Fibroblast of lung (primary cell): ENCODE results near the gene AR. TPM values are rescaled to one million over a fixed set of nuclear protein-coding genes. Genes with fewer than 3 reads are reported as not detected.
"Not testable (repeated sequence)": the region's sequence is repeated elsewhere in the genome, so short reads cannot be mapped to it uniquely, and the experiment has no call there.

ENCODE experiments used
- DNase-seq, 2 donors: peaks; one replicate each; pipeline versions ENCODE4 v3.0.0 to v3.0.0-alpha.2; 2010; ENCODE audit warnings: low read depth in 2 of 2
- H2AFZ ChIP-seq: 2 replicates; pipeline ENCODE4 v1.5.1; 2012; ENCODE audit warnings: low read length, control low read depth, inconsistent platforms
- H3K27ac ChIP-seq: 2 replicates; pipeline ENCODE4 v1.5.1; 2011; ENCODE audit warnings: low read length, control low read depth; ENCODE audit not compliant: insufficient read depth
- H3K27me3 ChIP-seq: 2 replicates; pipeline ENCODE4 v1.5.1; 2011; ENCODE audit warnings: mild to moderate bottlenecking, low read length; ENCODE audit not compliant: control insufficient read depth, insufficient read depth
- H3K36me3 ChIP-seq: 2 replicates; pipeline ENCODE4 v1.5.1; 2011; ENCODE audit warnings: low read length; ENCODE audit not compliant: control insufficient read depth, insufficient read depth
- H3K4me1 ChIP-seq: 2 replicates; pipeline ENCODE4 v1.5.1; 2011; ENCODE audit warnings: low read length; ENCODE audit not compliant: control insufficient read depth, insufficient read depth; ENCODE audit errors: extremely low read depth
- H3K4me2 ChIP-seq: 2 replicates; pipeline ENCODE4 v1.5.1; 2011; ENCODE audit warnings: low read length, control low read depth; ENCODE audit not compliant: insufficient read depth; ENCODE audit errors: extremely low read depth
- H3K4me3 ChIP-seq, 4 experiments: fragments of 200-600 bp in 1 of 4; sonication (generic) in 1 of 4; replicated peaks in 1 of 4; 2 replicates each; pipeline ENCODE4 v1.5.1; 2011 to 2016; ENCODE audit warnings: low read length in 4 of 4, low read depth in 3 of 4, mild to moderate bottlenecking in 3 of 4, control low read depth in 2 of 4, inconsistent platforms in 1 of 4, mixed read lengths in 1 of 4; ENCODE audit not compliant: insufficient read depth in 1 of 4; ENCODE audit errors: control extremely low read depth in 1 of 4
- H3K79me2 ChIP-seq: 2 replicates; pipeline ENCODE4 v1.5.1; 2012; ENCODE audit warnings: mild to moderate bottlenecking, low read length, inconsistent platforms; ENCODE audit not compliant: control insufficient read depth, insufficient read depth
- H3K9ac ChIP-seq: 2 replicates; pipeline ENCODE4 v1.5.1; 2011; ENCODE audit warnings: mild to moderate bottlenecking, low read length, control low read depth; ENCODE audit not compliant: insufficient read depth
- H3K9me3 ChIP-seq: 2 replicates; pipeline ENCODE4 v1.5.1; 2012; ENCODE audit warnings: low read depth, low read length; ENCODE audit not compliant: control insufficient read depth, insufficient read depth
- H4K20me1 ChIP-seq: 2 replicates; pipeline ENCODE4 v1.5.1; 2011; ENCODE audit warnings: low read length; ENCODE audit not compliant: control insufficient read depth, insufficient read depth; ENCODE audit errors: extremely low read depth
- EZH2 ChIP-seq: IDR thresholded peaks from 2 replicates; pipeline ENCODE4 v1.5.1; 2012; ENCODE audit warnings: low read length, control low read depth, mild to moderate bottlenecking; ENCODE audit errors: missing control alignments
- polyA plus RNA-seq, 2 donors: library from polyadenylated mRNA; depleted of rRNA in 1 of 2; stranded (reverse) in 1 of 2; unstranded in 1 of 2; fragments of >200 nt; gene quantifications; 2 replicates each; pipeline ENCODE4 v1.2.1, GENCODE V29; 2011 to 2012; ENCODE audit warnings: missing spikeins in 1 of 2
- total RNA-seq: library from RNA; depleted of rRNA; stranded (reverse); fragments of >200 nt; gene quantifications from 2 replicates; pipeline ENCODE4 v1.2.1, GENCODE V29; 2014
- TF ChIP-seq, protein P1 (sequence below), 2 donors: IDR thresholded peaks in 1 of 2; conservative IDR thresholded peaks in 1 of 2; 1 replicate in 1 of 2; 2 replicates in 1 of 2; pipeline ENCODE4 v1.5.1; 2011 to 2012; ENCODE audit warnings: low read length in 2 of 2, control low read depth in 1 of 2, inconsistent platforms in 1 of 2, low read depth in 1 of 2, mild to moderate bottlenecking in 1 of 2

The AR gene
- total and polyA plus RNA-seq, 2 donors (not counting 1 experiment from before 2014, with no cell fraction given): 10.8 to 15.0 TPM

GRCh38 chrX:67624325-67624724, 80.5 kb downstream of the AR start:
- no peaks in the 10 kb centered on the region for H3K27me3 ChIP-seq
- no peak overlapping the region for H3K27ac ChIP-seq
- H3K36me3 ChIP-seq: no peaks in the 10 kb centered on the region
- no peak overlapping the region for H3K4me2 ChIP-seq
- H3K79me2 ChIP-seq: no peaks in the 10 kb centered on the region
- no peak for DNase-seq
- H3K9ac ChIP-seq: no peak overlapping the region
- no peaks in the 10 kb centered on the region for H3K9me3 ChIP-seq
- no peaks in the 10 kb centered on the region for H4K20me1 ChIP-seq
- H2AFZ ChIP-seq: no peak overlapping the region
- H3K4me3 ChIP-seq: no peak overlapping the region
- no peaks in the 10 kb centered on the region for H3K4me1 ChIP-seq
- TF ChIP-seq EZH2: no peak
- TF ChIP-seq, protein P1, sequence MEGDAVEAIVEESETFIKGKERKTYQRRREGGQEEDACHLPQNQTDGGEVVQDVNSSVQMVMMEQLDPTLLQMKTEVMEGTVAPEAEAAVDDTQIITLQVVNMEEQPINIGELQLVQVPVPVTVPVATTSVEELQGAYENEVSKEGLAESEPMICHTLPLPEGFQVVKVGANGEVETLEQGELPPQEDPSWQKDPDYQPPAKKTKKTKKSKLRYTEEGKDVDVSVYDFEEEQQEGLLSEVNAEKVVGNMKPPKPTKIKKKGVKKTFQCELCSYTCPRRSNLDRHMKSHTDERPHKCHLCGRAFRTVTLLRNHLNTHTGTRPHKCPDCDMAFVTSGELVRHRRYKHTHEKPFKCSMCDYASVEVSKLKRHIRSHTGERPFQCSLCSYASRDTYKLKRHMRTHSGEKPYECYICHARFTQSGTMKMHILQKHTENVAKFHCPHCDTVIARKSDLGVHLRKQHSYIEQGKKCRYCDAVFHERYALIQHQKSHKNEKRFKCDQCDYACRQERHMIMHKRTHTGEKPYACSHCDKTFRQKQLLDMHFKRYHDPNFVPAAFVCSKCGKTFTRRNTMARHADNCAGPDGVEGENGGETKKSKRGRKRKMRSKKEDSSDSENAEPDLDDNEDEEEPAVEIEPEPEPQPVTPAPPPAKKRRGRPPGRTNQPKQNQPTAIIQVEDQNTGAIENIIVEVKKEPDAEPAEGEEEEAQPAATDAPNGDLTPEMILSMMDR (conservative IDR thresholded peaks at IDR 0.05 in 1 of 2, IDR thresholded peaks at IDR 0.05 in 1 of 2; ENCODE audit: low read depth in 1 of 2, low read length in 2 of 2): no peak

GRCh38 chrX:67635424-67635823, 91.6 kb downstream of the AR start:
- no peaks in the 10 kb centered on the region for H3K36me3 ChIP-seq

GRCh38 chrX:67636532-67636931, 92.7 kb downstream of the AR start:
- TF ChIP-seq EZH2: no peak
- TF ChIP-seq, protein P1 (conservative IDR thresholded peaks at IDR 0.05 in 1 of 2, IDR thresholded peaks at IDR 0.05 in 1 of 2; ENCODE audit: low read depth in 1 of 2, low read length in 2 of 2): no peak
- no peaks in the 10 kb centered on the region for H3K36me3 ChIP-seq
- H3K9me3 ChIP-seq: no peaks in the 10 kb centered on the region
- H3K4me1 ChIP-seq: no peaks in the 10 kb centered on the region
- H3K9ac ChIP-seq: no peak overlapping the region
- no peak overlapping the region for H3K27ac ChIP-seq
- H3K79me2 ChIP-seq: no peaks in the 10 kb centered on the region
- H3K27me3 ChIP-seq: no peaks in the 10 kb centered on the region
- no peaks in the 10 kb centered on the region for H4K20me1 ChIP-seq
- peak; percentile 20 to 22 for DNase-seq
- no peak overlapping the region for H3K4me3 ChIP-seq
- no peak overlapping the region for H2AFZ ChIP-seq
- H3K4me2 ChIP-seq: peak overlapping the region; percentile 13

More at GRCh38 chrX:67635424-67635823, 91.6 kb downstream of the AR start:
- no peak overlapping the region for H2AFZ ChIP-seq
- H3K27ac ChIP-seq: no peak overlapping the region
- no peaks in the 10 kb centered on the region for H3K79me2 ChIP-seq
- H3K4me1 ChIP-seq: no peaks in the 10 kb centered on the region
- H3K9me3 ChIP-seq: no peaks in the 10 kb centered on the region
- no peak overlapping the region for H3K9ac ChIP-seq
- H3K27me3 ChIP-seq: no peaks in the 10 kb centered on the region
- H4K20me1 ChIP-seq: no peaks in the 10 kb centered on the region
- no peak overlapping the region for H3K4me3 ChIP-seq
- DNase-seq: no peak
- H3K4me2 ChIP-seq: no peak overlapping the region
- TF ChIP-seq EZH2: no peak
- TF ChIP-seq, protein P1 (conservative IDR thresholded peaks at IDR 0.05 in 1 of 2, IDR thresholded peaks at IDR 0.05 in 1 of 2; ENCODE audit: low read depth in 1 of 2, low read length in 2 of 2): no peak

GRCh38 chrX:67637293-67637692, 93.5 kb downstream of the AR start:
- not testable (repeated sequence) for H3K36me3 ChIP-seq, H3K79me2 ChIP-seq, DNase-seq, H4K20me1 ChIP-seq, H3K9ac ChIP-seq, H3K9me3 ChIP-seq, H3K4me3 ChIP-seq, H3K27ac ChIP-seq, H3K4me2 ChIP-seq, H2AFZ ChIP-seq, H3K27me3 ChIP-seq, H3K4me1 ChIP-seq
